ENCODE results near the gene ST8SIA1.

DNA sequence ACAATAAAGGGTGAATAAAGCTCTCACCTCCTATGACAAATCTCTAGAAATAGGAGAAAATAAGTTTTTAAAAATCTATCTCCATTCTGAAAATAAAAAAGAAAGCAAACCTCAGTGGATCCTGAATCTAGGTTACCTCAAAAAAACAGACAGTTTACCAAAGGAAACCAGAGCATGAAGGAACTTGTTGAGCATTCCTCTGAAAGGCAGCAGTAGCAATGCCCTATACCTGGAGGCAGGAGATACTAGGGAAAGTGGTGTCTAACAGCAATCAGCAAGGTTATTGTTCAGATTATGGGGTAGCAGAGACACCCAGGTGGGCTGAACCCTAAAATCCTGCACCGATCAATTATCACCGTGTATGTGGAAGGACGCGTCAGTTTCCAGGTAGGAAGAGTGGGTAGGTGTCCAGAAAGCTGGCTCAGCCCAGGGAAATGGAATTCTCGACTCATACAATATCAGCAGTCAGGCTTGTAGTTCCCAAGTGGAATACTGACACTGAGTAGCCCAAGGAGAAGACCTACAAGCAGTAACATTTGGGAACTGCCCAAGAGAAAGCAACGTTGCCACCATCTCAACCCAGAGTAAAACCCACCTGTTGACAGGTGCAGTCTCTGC lies 128.3 kb downstream of the ST8SIA1 start:
- TF ChIP-seq CTCF (IDR thresholded peaks at IDR 0.05): no peak
- no peak for TF ChIP-seq POLR2A (IDR thresholded peaks at IDR 0.05)

Measured in lower leg skin (tissue), 3 donors.